ENCODE results near the gene GABBR1. TPM values are rescaled to one million over a fixed set of nuclear protein-coding genes. Genes with fewer than 3 reads are reported as not detected.

Gene GABBR1
- total and polyA plus RNA-seq, 12 donors = 10.2 to 41.3 (median 18.2) TPM

- no peak for TF ChIP-seq CTCF (IDR thresholded peaks at IDR 0.05)
- no peak for DNase-seq
- Histone ChIP-seq H3K4me1 (no peaks in the 10 kb centered on the region), H3K27ac (no peak overlapping the region), H3K9me3 (no peaks in the 10 kb centered on the region), H3K36me3 (no peaks in the 10 kb centered on the region), H3K4me3 (no peak overlapping the region), H3K27me3 (peaks cover 0 to 20% (median 0%) of the 10 kb centered on the region in 7 donors)
- WGBS, 2 donors = 55 to 74% methylated on average over 2 of the region's 2 CpGs
- intact Hi-C loops (cut with DNase I) = no loop called here
- no peak for ATAC-seq
These were observed 110.8 kb downstream of the GABBR1 start for GRCh38 chr6:29522227-29522626.

DNA sequence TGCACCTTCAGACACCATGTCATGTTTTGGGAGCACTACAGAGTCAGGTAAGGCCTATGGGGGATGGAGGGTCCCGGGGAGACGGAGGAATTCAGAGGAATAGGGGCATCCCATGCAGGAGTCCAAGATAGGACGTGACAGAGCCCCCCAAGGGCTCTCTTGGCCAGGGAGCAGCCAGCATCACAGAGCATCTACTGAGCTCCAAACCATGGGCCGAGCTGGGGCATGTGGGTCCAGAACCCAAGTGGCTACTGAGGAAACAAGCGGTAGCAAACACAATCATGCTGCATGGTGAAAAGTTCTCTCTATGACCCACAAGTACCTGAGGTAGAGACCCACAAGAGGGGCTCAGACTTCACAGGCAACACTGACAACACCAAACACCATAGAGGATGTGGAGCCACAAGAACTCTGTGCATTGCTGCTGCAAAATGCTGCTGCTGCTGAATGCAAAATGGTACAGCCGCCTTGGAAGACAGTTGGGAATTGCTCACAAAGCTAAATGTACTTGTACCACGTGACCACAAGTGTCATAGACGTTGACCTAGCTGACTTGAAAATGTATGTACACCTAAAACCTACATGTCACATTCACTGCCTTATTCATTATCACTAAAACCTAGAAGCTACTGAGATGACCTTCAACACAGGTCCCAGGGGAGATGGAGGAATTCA, 111.8 kb downstream of the GABBR1 start:
- WGBS, 2 donors = 48 to 54% methylated on average over 8 of the region's 8 CpGs
- Histone ChIP-seq H3K27ac (no peak overlapping the region), H3K4me3 (no peak overlapping the region), H3K4me1 (no peaks in the 10 kb centered on the region), H3K27me3 (peaks cover 0 to 20% (median 3%) of the 10 kb centered on the region in 7 donors), H3K9me3 (no peaks in the 10 kb centered on the region), H3K36me3 (no peaks in the 10 kb centered on the region)
- no peak for ATAC-seq
- no peak for TF ChIP-seq CTCF (IDR thresholded peaks at IDR 0.05)
- no peak for DNase-seq
- intact Hi-C loops (cut with DNase I) = no loop called here

DNA sequence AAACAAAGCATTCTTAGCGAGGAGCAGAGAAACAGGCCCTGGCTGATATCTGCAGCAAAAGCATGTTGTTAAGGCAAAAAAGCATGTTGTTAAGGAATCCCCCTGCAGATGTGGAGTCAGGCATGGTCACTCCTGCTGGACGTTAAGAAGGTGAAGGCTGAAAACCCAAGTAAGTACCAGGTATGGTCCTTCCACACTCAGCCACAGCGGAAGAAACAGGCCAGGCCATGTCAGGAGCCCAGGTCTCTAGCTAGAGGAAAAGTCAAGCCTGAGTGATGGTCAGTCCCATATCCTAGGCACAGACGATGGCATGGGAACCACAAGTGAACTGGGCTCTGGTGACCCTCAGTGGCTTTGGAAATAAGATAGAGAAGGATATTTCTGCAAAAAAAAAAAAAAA, 112.8 kb downstream of the GABBR1 start:
- intact Hi-C loops (cut with DNase I) = no loop called here
- H3K9me3 ChIP-seq = no peaks in the 10 kb centered on the region
- no peaks in the 10 kb centered on the region for H3K36me3 ChIP-seq
- H3K27ac ChIP-seq = no peak overlapping the region
- no peak overlapping the region for H3K4me3 ChIP-seq
- DNase-seq (no peak), ATAC-seq (no peak)
- peaks cover 0 to 16% (median 3%) of the 10 kb centered on the region in 7 donors for H3K27me3 ChIP-seq
- no peak for TF ChIP-seq CTCF (IDR thresholded peaks at IDR 0.05)
- WGBS, 2 donors = 74 to 82% methylated on average over 4 of the region's 4 CpGs
- H3K4me1 ChIP-seq = no peaks in the 10 kb centered on the region

- Histone ChIP-seq H3K27me3 (peaks cover 0 to 13% (median 3%) of the 10 kb centered on the region in 7 donors), H3K27ac (no peak overlapping the region), H3K4me3 (no peak overlapping the region), H3K4me1 (no peaks in the 10 kb centered on the region), H3K9me3 (no peaks in the 10 kb centered on the region), H3K36me3 (no peaks in the 10 kb centered on the region)
- WGBS, 2 donors = 81 to 89% methylated on average over 6 of the region's 6 CpGs
- intact Hi-C loops (cut with DNase I) = no loop called here
- ATAC-seq = no peak
- no peak for TF ChIP-seq CTCF (IDR thresholded peaks at IDR 0.05)
- no peak for DNase-seq
These were observed 113.5 kb downstream of the GABBR1 start for GRCh38 chr6:29519291-29520010.
